Activated CD4-positive, alpha-beta T cell treated with anti-CD3 and anti-CD28 coated beads for 24 hours (primary cell): ENCODE measurements around the gene TRUB2.

Source experiments
- DNase-seq, 2 donors: peaks; one replicate each; pipeline ENCODE4 v3.0.0-alpha.2; 2020; ENCODE audit warnings: low read depth in 2 of 2

Gene TRUB2

GRCh38 chr9:128271112-128271511 lies 51.1 kb downstream of the TRUB2 start:
- no peak for DNase-seq

- no peak for DNase-seq
These were observed 55.2 kb downstream of the TRUB2 start for GRCh38 chr9:128266868-128267590.

GRCh38 chr9:128265348-128265847 lies 56.8 kb downstream of the TRUB2 start:
- no peak for DNase-seq

- DNase-seq, result no peak
These were observed 59.6 kb downstream of the TRUB2 start for GRCh38 chr9:128262687-128263086.

GRCh38 chr9:128260340-128260739 lies 61.9 kb downstream of the TRUB2 start:
- no peak for DNase-seq

- DNase-seq, result no peak
These were observed 63.1 kb downstream of the TRUB2 start for GRCh38 chr9:128259156-128259555.

- DNase-seq, result no peak
These were observed 63.9 kb downstream of the TRUB2 start for GRCh38 chr9:128258326-128258725.

- DNase-seq, result no peak
These were observed 64.3 kb downstream of the TRUB2 start for GRCh38 chr9:128257907-128258306.

GRCh38 chr9:128257086-128257825 lies 65.0 kb downstream of the TRUB2 start:
- no peak for DNase-seq
